Epithelial cell of umbilical artery (primary cell): Measurements from ENCODE around the gene AGER. TPM values are rescaled to one million over a fixed set of nuclear protein-coding genes. Genes with fewer than 3 reads are reported as not detected.

ENCODE experiments used
- total RNA-seq: library from RNA; depleted of rRNA; stranded (reverse); fragments of >200 nt; gene quantifications from 2 replicates; pipeline ENCODE4 v1.2.3, GENCODE V29; 2014

AGER gene
- total RNA-seq = under 0.01 and 0.46 TPM in 2 replicates

GRCh38 chr6:32184084-32184640, at the start of gene AGER:
AGER (minus strand) TSS chr6:32184253; CDS start chr6:32184222, 31 bp downstream.

GRCh38 chr6:32223258-32224235, 39.5 kb upstream of the AGER start, which contains the start of gene NOTCH4:
NOTCH4 (minus strand) TSS chr6:32224067; CDS start chr6:32223928, 139 bp downstream.

GRCh38 chr6:32192608-32193039, 8.6 kb upstream of the AGER start, which contains the start of gene GPSM3:
GPSM3 (minus strand) TSS chr6:32192643; CDS start chr6:32192513, 130 bp downstream.

GRCh38 chr6:32190054-32190851, 6.2 kb upstream of the AGER start, which contains the start of gene PBX2:
PBX2 (minus strand) TSS chr6:32190202; CDS start chr6:32189915, 287 bp downstream.

GRCh38 chr6:32177788-32178546, 6.1 kb downstream of the AGER start, which contains the start of gene RNF5:
RNF5 (plus strand) TSS chr6:32178405; CDS start chr6:32178512, 107 bp downstream.

GRCh38 chr6:32175711-32176475, 8.2 kb downstream of the AGER start, which contains the start of gene AGPAT1:
AGPAT1 (minus strand) TSS chr6:32176084; CDS start chr6:32171496, 4,588 bp downstream.

GRCh38 chr6:32164295-32164694, 19.8 kb downstream of the AGER start, which contains the start of gene EGFL8:
EGFL8 (plus strand) TSS chr6:32164595; CDS start chr6:32166166, 1,571 bp downstream.

GRCh38 chr6:32153564-32154513, 30.2 kb downstream of the AGER start, which contains the start of gene PPT2:
PPT2 (plus strand) TSS chr6:32154141; CDS start chr6:32154595, 454 bp downstream.

GRCh38 chr6:32151863-32152768, 31.9 kb downstream of the AGER start, which contains the start of gene PRRT1:
PRRT1 (minus strand) TSS chr6:32151939; CDS start chr6:32151827, 112 bp downstream.

Other genes starting within 250 kb of the AGER start
- gene CFB, start 238.2 kb downstream of the AGER start, total RNA-seq = 1.3 and 7.9 TPM in 2 replicates
- gene NELFE, start 225.3 kb downstream of the AGER start, total RNA-seq = 118 and 128 TPM in 2 replicates
- gene SKIC2, start 225.1 kb downstream of the AGER start, total RNA-seq = 33.7 and 49.4 TPM in 2 replicates
- 10.6 and 12.7 TPM in 2 replicates for gene DXO, start 212.1 kb downstream of the AGER start, total RNA-seq
- gene C4A, start 202.2 kb downstream of the AGER start, total RNA-seq = 0.65 and 0.91 TPM in 2 replicates
- 0.32 and 1.1 TPM in 2 replicates for gene C4B, start 169.5 kb downstream of the AGER start, total RNA-seq
- not detected in 2 replicates for gene CYP21A2, start 145.8 kb downstream of the AGER start, total RNA-seq
- gene TNXB, start 74.9 kb downstream of the AGER start, total RNA-seq = under 0.01 and 0.15 TPM in 2 replicates
- 15.3 and 15.7 TPM in 2 replicates for gene ATF6B, start 56.0 kb downstream of the AGER start, total RNA-seq
- gene FKBPL, start 54.0 kb downstream of the AGER start, total RNA-seq = 7.4 and 9.7 TPM in 2 replicates
- gene PRRT1, start 32.3 kb downstream of the AGER start, total RNA-seq = under 0.01 and 0.30 TPM in 2 replicates
- gene PPT2, start 30.1 kb downstream of the AGER start, total RNA-seq = 22.2 and 36.1 TPM in 2 replicates
- 0.65 and 1.4 TPM in 2 replicates for gene EGFL8, start 19.7 kb downstream of the AGER start, total RNA-seq
- gene AGPAT1, start 8.2 kb downstream of the AGER start, total RNA-seq = 5.3 and 8.1 TPM in 2 replicates
- gene RNF5, start 5.8 kb downstream of the AGER start, total RNA-seq = 44.2 and 47.7 TPM in 2 replicates
- gene PBX2, start 5.9 kb upstream of the AGER start, total RNA-seq = 48.5 and 59.4 TPM in 2 replicates
- 3.8 and 5.2 TPM in 2 replicates for gene GPSM3, start 8.4 kb upstream of the AGER start, total RNA-seq
- gene NOTCH4, start 39.8 kb upstream of the AGER start, total RNA-seq = 42.4 and 52.3 TPM in 2 replicates
- gene TSBP1, start 187.7 kb upstream of the AGER start, total RNA-seq = not detected in 2 replicates
- not detected in 2 replicates for gene BTNL2, start 222.9 kb upstream of the AGER start, total RNA-seq